ENCODE results near the gene SLC35G6. TPM values are rescaled to one million over a fixed set of nuclear protein-coding genes. Genes with fewer than 3 reads are reported as not detected.

Gene SLC35G6
- total and polyA plus RNA-seq, 2 donors (not counting 1 experiment from before 2014, with no cell fraction given): not detected

GRCh38 chr17:7486181-7486580, 4.9 kb downstream of the SLC35G6 start:
- Histone ChIP-seq H4K20me1 (ENCODE audit: control insufficient read depth, extremely low read depth, insufficient read depth, low read length) (no peaks in the 10 kb centered on the region), H3K27ac (ENCODE audit: insufficient read depth, low read length) (peak overlapping the region; percentile 59), H3K4me1 (ENCODE audit: control insufficient read depth, extremely low read depth, insufficient read depth, low read length) (peaks cover 18% of the 10 kb centered on the region), H2AFZ (ENCODE audit: low read length) (no peak overlapping the region), H3K4me3 (replicated peaks in 1 of 4; ENCODE audit: control extremely low read depth in 1 of 4, insufficient read depth in 1 of 4, low read depth in 3 of 4, low read length in 4 of 4) (peak overlapping the region; percentile 42 to 76 (median 62)), H3K9me3 (ENCODE audit: control insufficient read depth, insufficient read depth, low read depth, low read length) (no peaks in the 10 kb centered on the region), H3K36me3 (ENCODE audit: control insufficient read depth, insufficient read depth, low read length) (peaks cover 1% of the 10 kb centered on the region), H3K9ac (ENCODE audit: insufficient read depth, low read length) (no peak overlapping the region), H3K79me2 (ENCODE audit: control insufficient read depth, insufficient read depth, low read length) (peaks cover 67% of the 10 kb centered on the region), H3K4me2 (ENCODE audit: extremely low read depth, insufficient read depth, low read length) (peak overlapping the region; percentile 84), H3K27me3 (ENCODE audit: control insufficient read depth, insufficient read depth, low read length) (no peaks in the 10 kb centered on the region)
- no peak for TF ChIP-seq EZH2 (IDR thresholded peaks at IDR 0.05; ENCODE audit: low read length, missing control alignments)
- DNase-seq (ENCODE audit: low read depth in 2 of 2): peak; percentile 47 to 61

GRCh38 chr17:7490144-7490543, 8.9 kb downstream of the SLC35G6 start:
- TF ChIP-seq CTCF (conservative IDR thresholded peaks at IDR 0.05 in 1 of 2, IDR thresholded peaks at IDR 0.05 in 1 of 2; ENCODE audit: low read depth in 1 of 2, low read length in 2 of 2): no peak
- TF ChIP-seq EZH2 (IDR thresholded peaks at IDR 0.05; ENCODE audit: low read length, missing control alignments): no peak
- Histone ChIP-seq H3K4me1 (ENCODE audit: control insufficient read depth, extremely low read depth, insufficient read depth, low read length) (peaks cover 11% of the 10 kb centered on the region), H3K9ac (ENCODE audit: insufficient read depth, low read length) (no peak overlapping the region), H2AFZ (ENCODE audit: low read length) (no peak overlapping the region), H4K20me1 (ENCODE audit: control insufficient read depth, extremely low read depth, insufficient read depth, low read length) (no peaks in the 10 kb centered on the region), H3K79me2 (ENCODE audit: control insufficient read depth, insufficient read depth, low read length) (peaks cover 93% of the 10 kb centered on the region), H3K27ac (ENCODE audit: insufficient read depth, low read length) (no peak overlapping the region), H3K4me3 (replicated peaks in 1 of 4; ENCODE audit: control extremely low read depth in 1 of 4, insufficient read depth in 1 of 4, low read depth in 3 of 4, low read length in 4 of 4) (no peak overlapping the region), H3K36me3 (ENCODE audit: control insufficient read depth, insufficient read depth, low read length) (peaks cover 3% of the 10 kb centered on the region), H3K9me3 (ENCODE audit: control insufficient read depth, insufficient read depth, low read depth, low read length) (no peaks in the 10 kb centered on the region), H3K4me2 (ENCODE audit: extremely low read depth, insufficient read depth, low read length) (no peak overlapping the region), H3K27me3 (ENCODE audit: control insufficient read depth, insufficient read depth, low read length) (no peaks in the 10 kb centered on the region)
- no peak for DNase-seq (ENCODE audit: low read depth in 2 of 2)

- no peak overlapping the region for H3K4me3 ChIP-seq (replicated peaks in 1 of 4; ENCODE audit: control extremely low read depth in 1 of 4, insufficient read depth in 1 of 4, low read depth in 3 of 4, low read length in 4 of 4)
- TF ChIP-seq EZH2 (IDR thresholded peaks at IDR 0.05; ENCODE audit: low read length, missing control alignments) (no peak), CTCF (conservative IDR thresholded peaks at IDR 0.05 in 1 of 2, IDR thresholded peaks at IDR 0.05 in 1 of 2; ENCODE audit: low read depth in 1 of 2, low read length in 2 of 2) (no peak)
- no peak overlapping the region for H3K27ac ChIP-seq (ENCODE audit: insufficient read depth, low read length)
- no peak overlapping the region for H2AFZ ChIP-seq (ENCODE audit: low read length)
- peaks cover 9% of the 10 kb centered on the region for H3K36me3 ChIP-seq (ENCODE audit: control insufficient read depth, insufficient read depth, low read length)
- H3K27me3 ChIP-seq (ENCODE audit: control insufficient read depth, insufficient read depth, low read length): no peaks in the 10 kb centered on the region
- peaks cover 92% of the 10 kb centered on the region for H3K79me2 ChIP-seq (ENCODE audit: control insufficient read depth, insufficient read depth, low read length)
- H3K4me2 ChIP-seq (ENCODE audit: extremely low read depth, insufficient read depth, low read length): no peak overlapping the region
- DNase-seq (ENCODE audit: low read depth in 2 of 2): no peak
- peaks cover 11% of the 10 kb centered on the region for H3K4me1 ChIP-seq (ENCODE audit: control insufficient read depth, extremely low read depth, insufficient read depth, low read length)
- H3K9me3 ChIP-seq (ENCODE audit: control insufficient read depth, insufficient read depth, low read depth, low read length): no peaks in the 10 kb centered on the region
- no peak overlapping the region for H3K9ac ChIP-seq (ENCODE audit: insufficient read depth, low read length)
- no peaks in the 10 kb centered on the region for H4K20me1 ChIP-seq (ENCODE audit: control insufficient read depth, extremely low read depth, insufficient read depth, low read length)
These were observed 10.3 kb downstream of the SLC35G6 start for GRCh38 chr17:7491583-7491982.
